PFSK-1 (cell line): Measurements from ENCODE around the gene SBK2.

Experiments used
- FOXP2 ChIP-seq: optimal IDR thresholded peaks from 2 replicates; pipeline ENCODE3; 2011; ENCODE audit warnings: borderline replicate concordance, control low read depth, inconsistent platforms; ENCODE audit not compliant: insufficient read depth; ENCODE audit errors: extremely low read length, extremely low read depth
- POLR2AphosphoS5 ChIP-seq: IDR thresholded peaks from 2 replicates; pipeline ENCODE4 v1.6.1; 2012; ENCODE audit warnings: low read depth, mild to moderate bottlenecking, control low read depth, low read length, moderate library complexity
- REST ChIP-seq, 2 experiments: IDR thresholded peaks; 2 replicates each; pipeline versions ENCODE4 v1.6.1 to v1.8.0; 2011 to 2012; ENCODE audit warnings: low read depth in 2 of 2, low read length in 2 of 2, control low read depth in 1 of 2, inconsistent platforms in 1 of 2, mild to moderate bottlenecking in 1 of 2, moderate library complexity in 1 of 2; ENCODE audit not compliant: insufficient read depth in 1 of 2
- SIN3A ChIP-seq: IDR thresholded peaks from 2 replicates; pipeline ENCODE4 v1.6.1; 2012; ENCODE audit warnings: mild to moderate bottlenecking, low read length, moderate library complexity, borderline replicate concordance; ENCODE audit not compliant: insufficient read depth
- TAF1 ChIP-seq: IDR thresholded peaks from 2 replicates; pipeline ENCODE4 v1.6.1; 2012; ENCODE audit warnings: low read length, control low read depth, borderline replicate concordance; ENCODE audit not compliant: insufficient read depth

SBK2 gene

GRCh38 chr19:55497763-55498162 is 39.2 kb downstream of the SBK2 start:
- no peak for TF ChIP-seq POLR2AphosphoS5
- TF ChIP-seq SIN3A = no peak
- TF ChIP-seq FOXP2 = no peak

GRCh38 chr19:55495646-55496349 is 41.1 kb downstream of the SBK2 start:
- TF ChIP-seq SIN3A (no peak), REST (IDR thresholded peaks at IDR 0.05; ENCODE audit: insufficient read depth in 1 of 2, low read depth in 2 of 2, low read length in 2 of 2) (no peak), FOXP2 (no peak)

GRCh38 chr19:55494172-55494761 is 42.7 kb downstream of the SBK2 start:
- TF ChIP-seq TAF1 (no peak), FOXP2 (no peak), POLR2AphosphoS5 (no peak), SIN3A (no peak), REST (IDR thresholded peaks at IDR 0.05; ENCODE audit: insufficient read depth in 1 of 2, low read depth in 2 of 2, low read length in 2 of 2) (no peak; a peak in 1 of 4 replicates)

- TF ChIP-seq REST (IDR thresholded peaks at IDR 0.05; ENCODE audit: insufficient read depth in 1 of 2, low read depth in 2 of 2, low read length in 2 of 2) (no peak), FOXP2 (no peak), POLR2AphosphoS5 (no peak), SIN3A (no peak), TAF1 (no peak)
Measured at GRCh38 chr19:55493645-55494171, 43.2 kb downstream of the SBK2 start.

- no peak for TF ChIP-seq REST (IDR thresholded peaks at IDR 0.05; ENCODE audit: insufficient read depth in 1 of 2, low read depth in 2 of 2, low read length in 2 of 2)
- no peak for TF ChIP-seq FOXP2
- no peak for TF ChIP-seq TAF1
Measured at GRCh38 chr19:55493052-55493644, 43.8 kb downstream of the SBK2 start.
